C4-2B (cell line): Measurements from ENCODE around the gene SMO.

Source experiments
- CTCF ChIP-seq: fragments of 450-650 bp; conservative IDR thresholded peaks from 2 replicates; pipeline ENCODE4 v1.5.1; 2017; ENCODE audit warnings: mild to moderate bottlenecking
- ZFX ChIP-seq: fragments of 450-650 bp; IDR thresholded peaks from 2 replicates; pipeline ENCODE4 v1.6.1; 2017

GRCh38 chr7:129188372-129188891 is at the start of gene SMO:
- TF ChIP-seq CTCF (no peak), ZFX (no peak)
